ENCODE results near the gene BABAM1.

BABAM1 gene

DNA sequence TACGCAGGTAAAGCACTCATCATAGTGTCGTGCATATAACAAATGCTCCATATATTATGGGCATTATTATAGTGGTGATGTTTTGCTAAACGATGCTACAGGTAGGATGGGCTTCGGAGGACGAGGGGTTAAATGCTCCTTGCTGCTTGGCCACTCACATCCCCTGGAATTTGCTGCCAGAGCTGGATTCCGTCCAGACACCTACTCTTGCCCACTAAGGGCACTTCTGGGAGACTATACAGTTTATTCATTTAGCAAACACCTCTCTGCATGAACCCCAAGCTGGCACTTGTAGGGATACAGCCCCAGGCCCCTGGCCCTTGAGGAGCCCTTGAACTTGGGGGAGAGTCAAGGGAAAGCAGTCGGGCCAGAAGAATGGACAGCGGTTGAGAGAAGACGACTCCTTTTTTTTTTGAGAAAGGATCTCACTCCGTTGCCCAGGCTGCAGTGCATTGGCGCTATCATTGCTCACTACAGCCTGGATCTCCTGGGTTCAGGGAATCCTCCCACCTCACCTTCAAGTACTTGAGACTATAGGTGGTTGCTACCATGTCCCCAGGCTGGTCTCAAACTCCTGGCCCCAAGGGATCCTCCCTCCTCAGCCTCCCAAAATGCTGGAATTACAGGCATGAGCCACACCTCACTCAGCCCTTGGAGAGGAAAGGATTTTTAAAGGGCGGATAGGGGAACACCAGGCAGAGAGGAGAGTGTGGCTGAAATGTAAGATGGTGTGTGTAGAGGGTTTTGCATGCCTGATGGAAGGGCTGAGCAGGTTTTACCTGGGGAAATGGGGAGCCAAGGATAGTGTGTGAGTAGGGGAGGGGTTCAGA is 37.4 kb downstream of the BABAM1 start:
- DNase-seq, result no peak

DNA sequence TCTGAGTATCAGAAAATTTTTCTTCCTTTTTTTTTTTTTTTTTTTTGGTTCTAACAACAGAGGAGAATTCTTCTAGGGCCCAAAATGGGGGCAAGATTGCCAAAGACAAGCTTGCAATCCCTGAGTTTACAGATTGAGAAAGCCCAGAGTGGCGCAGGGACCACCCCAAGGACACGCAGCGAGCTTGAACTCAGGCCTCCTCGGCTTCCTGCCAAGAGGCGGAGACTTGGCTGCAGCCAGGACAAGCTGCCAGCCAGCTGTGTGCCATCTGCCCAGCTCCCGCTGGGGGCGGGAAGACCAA is 37.9 kb downstream of the BABAM1 start:
- no peak for DNase-seq

DNA sequence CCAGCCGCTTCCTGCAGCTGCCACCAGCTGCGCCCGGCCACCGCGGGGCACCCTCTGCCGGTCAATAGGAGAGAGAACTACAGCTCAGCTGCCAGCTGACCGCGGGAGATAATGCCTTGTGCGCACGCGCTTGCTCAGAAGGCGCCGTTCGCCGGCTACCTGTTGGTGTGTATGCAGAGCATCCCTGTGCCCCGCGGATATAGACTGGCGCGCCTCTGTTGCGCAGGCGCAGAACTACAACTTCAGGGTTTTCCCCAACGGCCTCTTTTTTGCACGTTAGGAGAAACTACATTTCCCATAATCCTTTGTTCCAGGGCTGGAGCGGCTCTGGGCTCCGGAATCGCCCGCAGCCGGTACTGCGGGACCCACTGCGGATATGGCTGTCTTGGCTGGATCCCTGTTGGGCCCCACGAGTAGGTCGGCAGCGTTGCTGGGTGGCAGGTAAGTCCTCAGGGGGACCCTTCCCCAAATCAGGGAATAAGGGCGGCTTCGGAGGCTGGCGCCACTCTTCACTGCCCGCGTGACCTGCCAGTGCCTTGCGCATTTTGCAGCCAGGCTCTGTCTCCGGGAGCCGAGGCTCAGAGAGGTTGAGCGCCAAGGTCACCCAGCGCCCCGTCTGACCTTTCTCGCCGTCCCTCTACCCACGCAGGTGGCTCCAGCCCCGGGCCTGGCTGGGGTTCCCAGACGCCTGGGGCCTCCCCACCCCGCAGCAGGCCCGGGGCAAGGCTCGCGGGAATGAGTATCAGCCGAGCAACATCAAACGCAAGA is 38.5 kb downstream of the BABAM1 start, which contains the start of gene MRPL34:
MRPL34 (plus strand) TSS at position 356 of the 768 bp plus-strand sequence; CDS start at position 377, 21 bp downstream.
- DNase-seq, result peak; percentile 100

DNA sequence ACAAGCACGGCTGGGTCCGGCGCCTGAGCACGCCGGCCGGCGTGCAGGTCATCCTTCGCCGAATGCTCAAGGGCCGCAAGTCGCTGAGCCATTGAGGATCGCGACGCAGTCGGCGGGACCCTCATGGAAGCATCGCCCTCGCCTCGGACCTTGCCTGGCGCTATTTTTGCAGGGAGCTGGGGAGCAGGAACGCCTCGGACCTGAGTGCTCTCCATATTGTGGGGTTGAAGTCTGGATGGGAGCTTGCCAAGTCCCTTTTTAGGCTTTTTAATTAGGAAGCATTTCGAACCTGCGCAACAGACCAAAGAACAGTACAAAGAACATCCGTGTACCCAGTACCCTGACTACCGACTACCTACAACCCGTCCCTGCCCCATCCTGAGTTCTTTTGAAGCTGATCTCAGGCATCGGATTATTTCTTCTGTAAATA is 39.1 kb downstream of the BABAM1 start:
- no peak for DNase-seq

DNA sequence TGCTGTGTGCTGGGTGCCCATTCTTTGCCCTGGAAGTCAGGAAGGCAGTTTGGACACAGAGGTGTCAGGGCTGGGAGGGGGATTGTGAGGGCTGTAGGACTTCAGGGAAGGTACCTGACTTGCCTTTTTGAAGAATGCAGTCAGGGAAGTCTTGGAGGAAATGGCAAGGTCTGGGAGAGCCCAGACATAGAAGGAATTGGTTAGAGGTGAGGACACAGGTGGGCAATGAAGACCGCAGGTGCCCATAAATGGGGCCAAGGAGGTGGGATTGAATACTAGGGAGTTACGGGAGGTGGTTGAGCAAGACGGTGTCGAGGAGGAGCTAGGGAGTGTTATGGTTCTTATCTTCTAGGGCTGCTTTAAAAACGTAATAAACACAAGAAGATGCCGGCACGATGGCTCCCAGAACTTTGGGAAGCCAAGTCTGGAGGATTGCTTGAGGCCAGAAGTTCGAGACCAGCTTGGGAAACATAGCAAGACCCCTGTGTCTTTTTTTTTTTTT is 40.7 kb downstream of the BABAM1 start:
- DNase-seq, result no peak

DNA sequence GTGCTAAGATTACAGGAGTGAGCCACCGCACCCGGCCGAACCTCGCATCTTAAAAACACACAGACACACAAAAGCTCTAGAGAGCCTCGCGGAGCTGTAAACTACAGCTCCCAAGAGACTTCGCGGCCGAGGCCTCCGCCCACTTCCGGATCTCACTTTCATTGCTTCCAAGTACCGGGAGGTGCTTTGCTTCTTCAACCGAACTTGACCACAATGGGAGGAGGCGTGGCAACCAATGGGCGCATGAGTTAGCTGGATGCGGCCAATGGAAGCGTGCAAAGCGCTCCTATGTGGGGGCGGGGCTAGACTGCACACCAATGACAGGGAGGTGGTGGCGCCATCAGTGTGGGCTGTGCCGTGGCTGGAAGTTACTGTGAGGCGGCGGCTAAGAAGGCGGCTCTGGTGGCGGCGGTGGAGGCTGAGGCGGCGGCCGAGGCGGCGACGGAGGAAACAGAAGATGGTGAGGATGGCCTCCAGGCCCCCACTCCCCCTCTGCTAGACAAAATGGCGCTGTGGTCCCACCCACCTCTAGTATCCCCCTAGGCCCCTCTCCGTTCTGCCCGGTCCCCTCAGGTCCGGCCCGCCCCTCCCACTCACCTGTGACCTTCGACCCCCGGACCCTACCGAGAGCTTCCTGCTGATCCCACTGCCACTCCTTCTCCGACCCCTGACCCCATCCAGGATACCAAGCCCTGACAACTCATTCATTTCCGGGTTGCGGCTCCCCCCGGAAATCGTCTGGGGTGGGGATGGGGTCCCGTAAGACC is 42.1 kb downstream of the BABAM1 start, which contains the start of gene DDA1:
DDA1 (plus strand) TSS at position 366 of the 767 bp plus-strand sequence; CDS start at position 458, 92 bp downstream.
- DNase-seq, result peak; percentile 98

DNA sequence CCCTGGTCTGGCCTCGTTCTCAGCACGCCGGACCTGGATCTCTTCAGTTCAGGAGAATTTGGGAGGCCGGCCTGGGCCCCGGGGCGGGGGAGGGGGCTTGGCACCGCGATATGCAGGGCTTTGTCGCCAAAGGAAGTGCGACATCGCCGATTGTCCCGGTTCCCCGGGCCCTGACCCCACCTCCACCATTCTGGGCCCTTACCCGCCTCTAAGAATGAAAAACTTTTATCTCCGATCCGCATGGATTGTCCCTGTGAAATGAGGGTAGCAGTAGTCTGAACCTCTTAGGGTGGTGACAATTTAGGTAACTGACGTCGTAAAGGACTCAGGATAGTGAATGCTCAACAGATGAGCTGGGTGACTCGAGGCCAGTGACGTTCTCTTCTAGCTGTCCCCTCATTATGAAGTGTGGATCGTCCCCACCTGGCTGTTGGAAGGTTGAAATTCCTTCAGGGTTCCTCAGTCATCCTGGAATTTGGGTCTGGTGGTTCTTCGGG is 42.8 kb downstream of the BABAM1 start:
- no peak for DNase-seq

DNA sequence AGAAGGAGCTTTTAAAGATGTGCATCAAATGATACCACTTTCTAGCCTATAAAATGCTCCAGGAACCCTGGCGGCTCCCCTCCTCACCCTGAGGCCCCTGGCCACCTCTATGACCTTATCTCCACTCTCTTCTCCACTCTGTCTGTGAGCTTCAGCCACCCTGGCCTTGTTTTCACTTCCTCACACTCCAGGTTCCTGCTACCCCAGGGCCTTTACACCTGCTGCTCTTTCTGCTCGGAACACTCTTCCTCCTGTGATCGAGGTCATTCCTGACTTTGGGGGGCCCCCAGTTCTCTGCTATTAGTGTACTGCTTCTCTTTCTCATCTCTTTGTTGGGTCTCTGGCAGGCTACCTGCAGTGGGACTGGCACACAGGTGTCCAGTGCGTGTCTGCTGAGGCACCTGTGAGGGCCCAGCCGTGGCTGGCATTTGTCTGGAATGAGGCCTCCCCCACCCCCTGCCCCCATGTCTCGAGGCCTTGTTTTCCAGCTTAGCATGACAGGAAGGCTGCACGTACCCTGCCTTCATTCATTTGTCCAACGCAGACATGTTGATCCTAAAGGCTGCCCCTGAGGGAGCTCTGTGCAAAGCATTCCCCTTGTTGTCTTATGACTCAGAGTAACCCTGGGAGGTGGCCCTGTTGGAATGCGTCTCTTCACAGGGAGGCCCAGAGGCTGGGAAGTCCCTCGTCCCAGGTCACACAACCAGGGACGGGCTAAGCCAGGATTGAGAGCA is 44.4 kb downstream of the BABAM1 start:
- DNase-seq, result peak; percentile 69

DNA sequence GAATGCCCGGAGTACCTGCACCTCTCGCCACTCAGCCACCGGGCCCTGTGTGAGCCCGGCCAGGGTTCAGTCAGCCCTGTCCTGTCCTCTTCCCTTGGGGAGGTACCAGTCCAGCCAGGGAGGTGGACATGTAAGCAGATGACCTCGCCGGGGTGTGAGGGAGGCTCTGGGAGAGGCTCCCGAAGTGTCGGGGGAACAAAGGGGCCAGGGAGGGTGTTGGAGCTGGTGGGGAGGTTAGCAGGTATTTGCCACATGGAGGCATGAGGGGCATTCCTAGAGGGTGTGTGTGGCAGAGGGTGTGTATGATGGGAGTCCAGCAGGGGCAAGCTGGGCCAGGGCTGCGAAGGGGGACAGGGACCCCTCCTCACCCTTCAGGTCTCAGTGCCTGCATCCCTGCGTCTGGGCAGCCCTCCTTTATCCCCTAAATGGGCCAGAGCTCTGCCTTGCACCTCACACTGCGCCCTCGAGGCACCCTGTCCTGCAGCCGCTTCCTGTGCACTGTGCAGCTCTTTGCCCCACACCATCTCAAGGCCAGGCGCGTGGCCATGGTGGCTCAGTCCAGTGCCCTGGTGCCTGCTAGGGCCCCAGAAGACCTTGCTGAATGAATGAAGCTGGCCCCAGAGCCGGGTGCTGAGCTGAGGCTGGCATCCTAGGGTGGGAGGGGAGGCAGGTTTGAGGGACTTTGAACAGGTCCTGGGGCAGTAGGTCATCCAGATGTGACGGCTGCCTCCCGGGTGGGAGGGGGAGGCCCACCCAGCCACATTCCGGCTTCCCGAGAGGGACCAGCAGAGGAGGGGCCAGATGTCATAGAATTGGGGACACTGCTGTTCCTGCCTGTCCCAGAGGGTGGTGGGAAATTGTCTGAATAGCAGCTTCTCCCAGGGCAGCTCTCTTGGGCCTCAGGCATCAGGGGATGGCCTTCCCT is 45.2 kb downstream of the BABAM1 start:
- no peak for DNase-seq

DNA sequence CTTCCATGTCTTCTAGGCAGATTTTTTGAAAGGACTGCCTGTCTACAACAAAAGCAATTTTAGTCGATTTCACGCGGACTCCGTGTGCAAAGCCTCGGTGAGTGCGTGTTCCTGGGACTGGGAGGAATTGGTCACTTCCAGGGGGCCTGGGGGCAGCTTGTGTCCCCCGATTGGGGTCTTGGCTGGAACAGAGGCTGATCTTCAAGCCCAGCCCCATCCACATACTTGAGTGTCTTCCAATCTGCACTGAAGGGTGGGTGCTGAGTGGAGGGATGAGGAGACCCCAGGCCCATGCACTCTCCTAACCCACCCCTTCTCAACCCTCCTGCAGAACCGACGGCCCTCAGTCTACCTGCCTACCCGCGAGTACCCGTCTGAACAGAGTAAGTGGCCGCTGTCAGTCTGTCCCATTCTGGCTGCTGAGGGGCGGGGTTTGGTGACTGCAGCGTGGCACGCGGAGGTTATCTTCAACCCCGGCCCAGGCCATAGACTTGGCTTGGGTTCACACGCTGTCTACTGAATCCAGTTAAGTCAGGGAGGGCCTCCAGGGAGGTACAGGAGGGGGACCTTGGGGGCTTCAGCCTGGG is 46.9 kb downstream of the BABAM1 start:
- DNase-seq, result no peak

DNA sequence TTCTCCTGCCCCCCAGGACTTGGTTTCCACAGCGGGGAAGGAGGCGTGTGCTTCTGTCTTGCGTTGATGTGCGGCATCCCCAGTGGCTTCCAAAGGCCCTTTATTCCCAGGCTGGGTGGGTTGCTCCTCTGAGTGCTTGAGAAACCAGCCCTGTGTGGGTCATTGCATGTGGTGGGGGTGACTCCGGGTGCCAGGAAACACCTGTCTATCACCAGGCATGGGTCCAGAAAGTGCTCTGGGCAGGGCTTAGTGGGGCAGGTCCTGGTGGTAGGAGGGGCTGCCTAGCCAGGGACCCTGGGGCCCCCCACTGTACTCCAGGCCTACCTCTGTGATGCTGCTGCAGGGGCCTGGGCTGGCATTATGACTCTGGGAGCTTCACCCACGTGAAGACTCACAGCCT is 51.7 kb downstream of the BABAM1 start:
- DNase-seq, result no peak

DNA sequence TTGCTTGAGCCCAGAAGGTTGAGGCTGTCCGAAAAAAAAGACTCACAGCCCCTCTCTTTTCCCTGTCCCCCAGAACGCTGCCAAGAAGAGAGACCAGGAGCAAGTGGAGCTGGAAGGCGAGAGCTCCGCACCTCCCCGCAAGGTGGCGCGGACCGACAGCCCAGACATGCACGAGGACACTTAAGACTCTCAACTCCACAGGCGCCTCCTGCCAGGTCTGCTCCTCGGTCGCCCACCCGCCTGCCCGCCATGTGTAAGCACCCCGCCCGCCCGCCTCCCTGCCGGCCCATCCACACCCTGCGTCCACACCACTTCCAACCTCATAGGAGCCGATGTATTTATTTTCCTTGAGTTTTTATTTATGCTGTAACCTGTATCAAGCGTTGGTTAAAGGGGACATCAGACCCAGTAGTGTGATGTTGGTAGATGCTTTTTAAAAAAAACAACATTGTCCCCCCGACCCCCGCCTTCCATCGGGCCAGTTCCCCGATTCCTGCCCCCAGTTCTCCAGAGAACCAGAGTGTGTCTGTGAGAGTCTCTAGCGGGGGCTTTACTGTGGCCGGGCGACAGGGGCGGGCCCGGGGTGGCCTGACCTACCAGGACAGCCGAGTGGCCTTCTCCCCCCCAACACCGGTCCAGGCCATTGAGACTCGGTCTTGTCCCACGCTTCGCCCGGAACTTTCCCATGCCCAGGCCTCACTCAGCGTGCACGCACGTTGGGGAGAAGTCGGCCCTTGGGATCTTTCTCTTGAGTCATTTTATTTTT is 52.4 kb downstream of the BABAM1 start:
- DNase-seq, result no peak

DNA sequence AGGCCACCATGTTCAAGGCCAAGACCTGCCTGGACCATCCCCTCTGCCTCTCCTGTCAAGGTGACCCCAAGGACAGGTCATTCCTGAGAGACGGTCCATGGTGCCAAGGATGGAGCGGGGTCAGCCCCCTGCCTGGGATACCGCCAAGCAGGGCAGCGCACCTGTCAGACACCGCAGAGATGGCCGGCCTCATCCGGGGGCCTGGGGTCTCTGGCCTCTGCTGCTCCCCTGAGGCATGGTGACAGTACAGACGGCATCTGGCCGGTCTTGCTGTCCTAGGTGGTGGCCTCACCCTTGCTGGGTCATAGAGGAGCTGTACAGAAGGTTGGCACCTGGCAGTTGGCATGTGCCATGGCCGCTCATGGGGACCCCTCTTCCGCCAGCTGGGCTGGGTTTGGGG is 53.2 kb downstream of the BABAM1 start:
- DNase-seq, result no peak

DNA sequence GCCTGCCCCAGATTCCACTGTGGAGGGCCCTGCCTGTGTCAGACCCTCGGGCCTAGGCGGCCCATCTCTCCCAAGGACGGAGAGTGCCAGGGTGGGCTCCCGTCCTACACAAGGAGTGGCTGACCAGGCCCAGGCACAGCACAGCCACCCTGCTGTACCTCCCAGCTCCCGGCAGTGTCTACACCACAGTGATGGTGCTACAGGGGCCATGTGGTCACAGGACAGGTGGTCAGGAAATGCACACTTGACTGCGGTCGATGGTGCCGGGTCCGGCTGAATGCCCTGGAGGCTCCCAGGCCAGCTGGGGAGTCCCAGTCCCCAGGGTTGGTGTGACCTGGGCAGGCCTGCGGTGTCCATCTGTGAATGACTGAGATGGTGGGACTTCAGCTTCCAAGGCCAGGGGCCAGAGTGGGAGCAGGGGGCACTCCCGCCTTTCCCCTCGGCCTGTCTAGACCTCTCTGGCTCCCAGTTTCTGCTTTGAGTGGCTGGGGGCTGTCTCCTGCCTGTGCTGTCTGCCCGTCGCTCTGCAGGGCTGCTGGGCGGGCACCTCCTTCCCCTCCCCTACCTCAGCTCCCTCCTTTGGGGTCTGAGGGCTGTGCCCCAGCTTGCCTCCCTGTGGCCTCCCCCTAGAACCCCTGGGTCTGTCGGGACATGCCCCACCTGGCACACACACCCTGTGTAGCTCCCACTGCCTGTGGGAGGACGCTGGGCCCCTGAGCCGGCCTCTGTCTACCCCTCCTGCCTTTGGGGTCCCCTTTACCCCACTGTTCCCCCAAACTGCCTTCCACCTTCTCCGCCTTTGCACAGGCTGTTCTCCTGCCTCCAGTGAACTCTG is 54.6 kb downstream of the BABAM1 start:
- no peak for DNase-seq

DNA sequence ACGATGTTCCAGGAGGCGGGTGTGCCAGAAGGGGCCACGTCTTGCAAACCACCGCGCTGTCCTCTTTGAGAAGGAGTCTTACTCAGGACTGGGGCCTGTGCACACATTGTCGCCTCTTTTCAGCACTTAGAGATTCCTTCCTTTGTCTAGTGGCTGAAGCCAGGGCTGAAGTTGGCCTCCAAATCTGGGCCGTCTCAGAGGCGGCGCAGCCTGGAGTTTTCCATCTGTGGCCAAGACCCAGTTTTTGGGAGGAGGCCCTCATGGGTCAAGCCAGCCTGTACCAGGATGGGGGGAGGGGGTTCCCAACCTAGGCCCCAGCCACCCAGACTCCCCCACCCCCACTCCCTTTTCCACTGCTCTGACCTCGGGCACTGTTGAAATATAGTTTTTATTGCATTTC is 55.6 kb downstream of the BABAM1 start:
- DNase-seq, result no peak

DNA sequence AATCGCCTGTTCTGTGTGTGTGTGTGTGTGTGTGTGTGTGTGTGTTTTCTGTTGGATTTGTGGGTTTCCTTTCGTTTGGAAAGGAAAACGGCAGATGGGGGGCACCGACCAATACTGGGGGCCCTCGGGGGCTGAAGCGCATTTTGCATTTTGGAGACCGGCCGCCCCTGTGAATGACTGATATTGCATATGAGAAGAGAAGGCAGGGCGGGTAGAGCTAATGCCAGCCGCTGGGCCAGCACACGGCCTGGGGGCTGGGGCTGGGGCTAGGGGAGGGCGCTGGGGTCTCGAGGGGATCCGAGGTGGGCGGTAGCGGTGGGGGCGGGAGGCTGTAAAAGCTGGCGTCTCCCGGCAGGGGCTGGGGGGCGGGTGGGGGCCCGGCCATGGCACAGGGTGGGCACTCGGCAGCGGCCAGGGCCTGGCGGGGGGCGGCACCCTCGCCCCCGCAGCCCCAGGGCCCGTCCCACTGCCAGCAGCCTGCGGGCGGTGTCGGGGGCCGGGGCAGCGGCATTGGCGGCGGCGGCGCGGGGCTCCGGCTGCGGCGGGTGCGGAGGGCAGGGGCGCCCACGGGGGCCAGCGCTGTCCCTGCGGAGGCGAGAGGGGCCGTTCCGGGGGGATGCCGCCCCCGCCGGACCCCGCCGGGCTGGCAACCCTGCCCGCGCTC is 56.2 kb downstream of the BABAM1 start:
- DNase-seq, result no peak

DNA sequence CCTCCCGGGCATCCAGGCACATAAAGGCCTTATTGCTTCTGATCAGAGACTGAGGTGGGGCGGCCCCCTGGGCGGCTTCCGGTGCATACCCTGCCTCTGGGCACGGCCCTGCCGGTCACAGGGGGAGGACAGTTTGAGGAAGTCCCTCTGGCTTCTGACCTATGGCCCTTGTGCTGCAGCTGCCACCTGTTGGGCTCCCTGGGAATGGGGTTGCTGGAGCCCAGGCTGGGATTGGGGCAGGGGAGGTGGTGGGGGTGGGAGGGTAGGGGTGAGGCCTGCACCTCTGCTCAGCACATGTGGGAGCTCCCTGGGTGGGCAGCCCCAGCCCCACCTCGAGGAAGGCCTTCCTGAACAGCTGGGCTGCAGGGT is 56.7 kb downstream of the BABAM1 start:
- no peak for DNase-seq

DNA sequence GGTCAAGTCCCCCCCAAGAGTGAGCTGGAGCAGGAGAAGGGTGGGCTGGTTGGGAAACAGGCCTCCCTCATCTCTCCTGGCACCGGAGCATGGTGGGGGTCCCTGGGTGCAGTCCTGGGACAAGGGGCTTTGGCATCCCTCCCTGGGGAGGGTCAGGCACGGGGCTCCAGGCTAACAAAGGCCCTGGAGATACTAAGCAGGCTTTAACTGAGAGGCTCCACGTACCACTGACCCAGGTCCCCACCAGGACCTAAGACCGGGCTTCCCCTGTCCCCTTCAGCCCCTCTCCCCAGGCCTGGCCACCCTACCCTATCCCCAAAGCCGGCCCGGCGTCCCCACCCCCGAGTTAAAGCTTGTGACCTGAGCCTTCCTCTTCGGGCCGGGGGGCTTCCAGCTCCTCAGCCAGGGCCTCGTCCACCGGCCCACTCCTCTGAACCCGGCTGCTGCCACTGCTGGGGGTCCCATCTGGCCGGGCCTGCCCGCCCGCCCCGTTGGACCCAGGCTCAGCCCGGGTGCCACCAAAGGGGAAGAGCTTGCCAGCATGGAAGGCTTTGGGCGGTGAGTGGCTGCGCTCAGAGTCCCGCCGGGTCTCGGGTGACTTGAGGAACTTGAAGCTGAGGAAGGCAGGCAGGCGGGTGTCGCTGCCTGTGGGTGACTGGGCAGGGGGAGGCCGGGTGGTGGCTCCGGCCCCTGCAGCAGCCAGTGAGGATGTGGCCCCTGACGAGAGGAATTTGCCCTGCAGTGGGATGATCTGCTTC is 57.3 kb downstream of the BABAM1 start:
- DNase-seq, result no peak
